SU-DHL-6 (cell line): ENCODE measurements around the gene TMEM203.

ENCODE experiments used
- EZH2phosphoT487 ChIP-seq: fragments of 200-600 bp; sonication (generic), shearing (Covaris generic); conservative IDR thresholded peaks from 2 replicates; pipeline ENCODE4 v1.6.1; 2018; ENCODE audit warnings: mild to moderate bottlenecking, antibody characterized with exemption, low read length, moderate library complexity, mixed read lengths
- TF ChIP-seq, protein P1 (sequence below): fragments of 200-600 bp; sonication (generic); IDR thresholded peaks from one replicate; pipeline ENCODE4 v1.5.1; 2017; ENCODE audit warnings: antibody characterized with exemption, mild to moderate bottlenecking, low read length, moderate library complexity; ENCODE audit not compliant: insufficient read depth, poor library complexity, severe bottlenecking

DNA sequence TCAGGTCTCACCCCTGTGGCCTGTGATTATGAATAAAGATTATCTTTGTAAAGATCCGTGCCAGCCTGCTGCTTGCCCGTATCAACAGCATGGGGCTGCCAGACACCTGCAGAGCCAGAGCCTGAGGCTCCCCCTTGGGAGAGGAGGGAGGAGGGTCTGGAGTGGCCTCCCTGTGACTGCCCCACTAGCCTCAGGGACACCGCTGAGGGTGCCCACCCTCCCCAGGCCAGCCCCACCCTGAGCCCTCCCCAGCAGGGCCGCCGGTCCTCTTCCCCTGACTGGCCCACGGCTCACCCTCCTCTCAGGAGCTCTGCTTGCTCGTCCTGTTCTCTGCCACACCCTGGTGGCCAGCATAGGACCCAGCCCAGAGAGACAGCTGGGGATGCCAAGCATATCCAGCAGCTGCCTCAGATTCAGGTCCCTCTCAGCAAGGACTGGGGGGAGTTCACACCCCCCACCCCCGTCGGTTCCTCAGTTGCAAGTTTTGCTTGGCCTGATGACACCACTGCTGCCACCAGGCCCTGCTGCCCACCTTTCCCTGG, 15.1 kb downstream of the TMEM203 start:
- TF ChIP-seq, protein P1, sequence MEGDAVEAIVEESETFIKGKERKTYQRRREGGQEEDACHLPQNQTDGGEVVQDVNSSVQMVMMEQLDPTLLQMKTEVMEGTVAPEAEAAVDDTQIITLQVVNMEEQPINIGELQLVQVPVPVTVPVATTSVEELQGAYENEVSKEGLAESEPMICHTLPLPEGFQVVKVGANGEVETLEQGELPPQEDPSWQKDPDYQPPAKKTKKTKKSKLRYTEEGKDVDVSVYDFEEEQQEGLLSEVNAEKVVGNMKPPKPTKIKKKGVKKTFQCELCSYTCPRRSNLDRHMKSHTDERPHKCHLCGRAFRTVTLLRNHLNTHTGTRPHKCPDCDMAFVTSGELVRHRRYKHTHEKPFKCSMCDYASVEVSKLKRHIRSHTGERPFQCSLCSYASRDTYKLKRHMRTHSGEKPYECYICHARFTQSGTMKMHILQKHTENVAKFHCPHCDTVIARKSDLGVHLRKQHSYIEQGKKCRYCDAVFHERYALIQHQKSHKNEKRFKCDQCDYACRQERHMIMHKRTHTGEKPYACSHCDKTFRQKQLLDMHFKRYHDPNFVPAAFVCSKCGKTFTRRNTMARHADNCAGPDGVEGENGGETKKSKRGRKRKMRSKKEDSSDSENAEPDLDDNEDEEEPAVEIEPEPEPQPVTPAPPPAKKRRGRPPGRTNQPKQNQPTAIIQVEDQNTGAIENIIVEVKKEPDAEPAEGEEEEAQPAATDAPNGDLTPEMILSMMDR, result no peak
- TF ChIP-seq EZH2phosphoT487, result no peak
